C4-2B (cell line): ENCODE data around the gene ZNF418.

Experiments
- CTCF ChIP-seq: fragments of 450-650 bp; conservative IDR thresholded peaks from 2 replicates; pipeline ENCODE4 v1.5.1; 2017; ENCODE audit warnings: mild to moderate bottlenecking
- ZFX ChIP-seq: fragments of 450-650 bp; IDR thresholded peaks from 2 replicates; pipeline ENCODE4 v1.6.1; 2017

DNA sequence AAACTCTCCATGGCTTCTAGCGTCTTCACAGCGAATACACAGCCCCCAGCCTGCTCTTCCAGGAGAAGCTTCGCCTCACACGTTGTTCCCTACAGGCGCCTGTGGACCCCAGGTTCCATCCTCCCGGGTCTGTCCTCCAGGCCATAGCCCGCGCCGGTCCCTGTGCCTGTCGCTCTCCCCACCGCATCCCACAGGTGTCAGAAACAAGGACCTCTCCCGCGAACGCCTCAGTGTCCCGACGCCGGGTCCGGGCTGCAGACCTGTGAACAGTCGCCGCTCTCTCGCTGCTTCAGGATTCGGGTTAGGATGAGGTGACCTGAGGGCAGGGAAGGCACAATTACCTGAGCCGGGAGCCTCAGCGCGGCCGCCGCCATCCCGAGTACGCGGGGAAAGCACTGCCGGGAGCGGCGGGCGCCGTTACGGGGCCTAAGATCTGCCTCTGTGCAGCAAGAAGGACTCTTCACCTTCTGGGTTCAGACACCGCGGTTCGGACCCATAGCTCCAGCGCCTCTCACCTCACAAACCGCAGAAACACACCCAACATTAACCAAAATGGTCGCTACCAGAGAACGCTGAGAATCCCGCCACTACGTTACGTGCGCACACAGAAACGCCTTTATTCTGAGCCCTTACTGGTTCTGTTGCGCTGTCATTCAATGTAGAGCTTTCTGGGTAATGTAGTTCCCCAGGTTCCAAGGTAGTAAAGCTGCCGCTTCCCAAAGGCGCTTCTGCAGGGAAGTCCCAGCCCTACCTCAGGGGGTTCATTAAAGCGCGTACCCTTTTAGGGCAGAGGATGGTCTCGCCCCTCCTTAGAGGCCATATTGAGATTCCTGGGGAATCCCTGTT is at the start of gene ZNF418:
- TF ChIP-seq CTCF (no peak), ZFX (no peak)
